HG02973 (cell line): Measurements from ENCODE around the gene ARHGAP8.

Source experiments
- ATAC-seq: cut with Tn5 transposase; IDR thresholded peaks from one replicate; pipeline ENCODE4 v1.9.1; 2021; ENCODE audit warnings: moderate library complexity; ENCODE audit not compliant: unreplicated experiment

Gene ARHGAP8

DNA sequence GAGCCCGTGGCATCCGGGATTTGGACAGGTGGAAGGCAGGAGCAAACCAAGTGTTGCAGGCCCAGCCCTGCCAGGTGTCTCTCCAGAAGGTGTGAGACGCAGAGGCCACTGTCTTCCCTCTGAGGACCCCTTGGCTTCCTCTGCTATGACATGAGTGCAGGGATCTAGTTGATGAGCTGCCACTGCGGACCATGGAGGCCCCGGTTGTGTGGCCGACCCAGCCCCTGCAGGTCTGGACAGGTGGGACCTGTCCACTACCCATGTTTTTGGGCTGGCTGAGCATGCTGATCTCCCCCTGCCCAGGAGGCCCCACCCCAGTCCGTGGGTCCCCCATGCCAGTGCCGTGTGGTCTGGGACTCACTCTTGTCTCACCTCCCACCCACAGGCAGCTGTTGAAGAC is 27.5 kb upstream of the ARHGAP8 start:
- ATAC-seq = no peak

- ATAC-seq = no peak
Measured at GRCh38 chr22:44726439-44726838, 25.9 kb upstream of the ARHGAP8 start.

GRCh38 chr22:44727148-44727547 is 25.2 kb upstream of the ARHGAP8 start:
- no peak for ATAC-seq

DNA sequence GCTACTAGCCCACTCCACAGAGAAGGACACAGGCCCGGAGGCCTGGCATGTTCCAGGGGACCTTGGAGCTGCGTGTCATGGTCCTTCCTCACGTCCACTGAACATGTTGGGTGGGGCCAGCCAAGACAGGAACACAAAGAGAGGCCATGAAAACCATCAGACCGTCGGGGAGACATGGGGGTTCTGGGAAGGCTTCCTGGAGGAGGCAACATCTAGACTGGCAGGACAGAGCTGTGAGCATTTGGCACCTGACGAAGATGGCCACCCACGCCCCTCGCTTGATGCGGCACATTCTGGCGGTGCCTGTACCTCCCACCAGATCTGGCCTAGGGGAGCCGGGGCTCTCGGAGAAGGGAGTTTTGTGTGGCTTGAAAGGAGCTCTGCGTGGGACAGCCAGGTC is 24.7 kb upstream of the ARHGAP8 start:
- no peak for ATAC-seq

- ATAC-seq = no peak
Measured at GRCh38 chr22:44728761-44729324, 23.5 kb upstream of the ARHGAP8 start.

DNA sequence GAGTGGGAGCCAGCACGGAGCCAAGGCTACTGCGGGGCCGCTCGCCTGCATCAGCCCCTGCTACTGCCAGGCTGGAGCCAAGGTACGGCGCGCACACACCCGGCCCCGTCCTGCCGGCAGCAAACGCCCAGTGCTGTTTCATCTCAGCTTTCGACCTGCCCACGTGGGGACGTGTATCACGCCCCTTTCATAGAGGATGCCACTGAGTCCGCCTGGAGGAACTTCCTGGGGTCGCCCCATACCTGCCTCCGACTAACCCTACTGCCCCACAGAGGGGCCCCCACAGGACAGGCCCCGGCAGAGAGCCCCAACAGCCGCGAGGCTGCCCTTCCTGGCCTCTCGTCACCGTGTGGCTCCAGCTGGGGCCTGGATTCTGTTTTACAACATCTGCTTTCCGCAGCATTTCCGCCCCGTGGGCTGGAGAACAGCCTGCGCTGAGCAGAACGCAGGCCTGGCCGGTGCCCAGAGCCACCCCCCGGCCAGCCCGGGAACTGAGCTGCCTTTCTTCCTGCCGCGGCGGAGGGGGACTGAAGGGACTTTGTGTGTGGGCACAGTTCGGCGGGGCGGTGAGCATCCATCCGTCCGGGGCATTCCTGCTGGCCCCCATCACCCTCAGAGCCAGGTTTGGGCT is 22.9 kb upstream of the ARHGAP8 start:
- no peak for ATAC-seq

- ATAC-seq = no peak
Measured at GRCh38 chr22:44730022-44730393, 22.4 kb upstream of the ARHGAP8 start.

DNA sequence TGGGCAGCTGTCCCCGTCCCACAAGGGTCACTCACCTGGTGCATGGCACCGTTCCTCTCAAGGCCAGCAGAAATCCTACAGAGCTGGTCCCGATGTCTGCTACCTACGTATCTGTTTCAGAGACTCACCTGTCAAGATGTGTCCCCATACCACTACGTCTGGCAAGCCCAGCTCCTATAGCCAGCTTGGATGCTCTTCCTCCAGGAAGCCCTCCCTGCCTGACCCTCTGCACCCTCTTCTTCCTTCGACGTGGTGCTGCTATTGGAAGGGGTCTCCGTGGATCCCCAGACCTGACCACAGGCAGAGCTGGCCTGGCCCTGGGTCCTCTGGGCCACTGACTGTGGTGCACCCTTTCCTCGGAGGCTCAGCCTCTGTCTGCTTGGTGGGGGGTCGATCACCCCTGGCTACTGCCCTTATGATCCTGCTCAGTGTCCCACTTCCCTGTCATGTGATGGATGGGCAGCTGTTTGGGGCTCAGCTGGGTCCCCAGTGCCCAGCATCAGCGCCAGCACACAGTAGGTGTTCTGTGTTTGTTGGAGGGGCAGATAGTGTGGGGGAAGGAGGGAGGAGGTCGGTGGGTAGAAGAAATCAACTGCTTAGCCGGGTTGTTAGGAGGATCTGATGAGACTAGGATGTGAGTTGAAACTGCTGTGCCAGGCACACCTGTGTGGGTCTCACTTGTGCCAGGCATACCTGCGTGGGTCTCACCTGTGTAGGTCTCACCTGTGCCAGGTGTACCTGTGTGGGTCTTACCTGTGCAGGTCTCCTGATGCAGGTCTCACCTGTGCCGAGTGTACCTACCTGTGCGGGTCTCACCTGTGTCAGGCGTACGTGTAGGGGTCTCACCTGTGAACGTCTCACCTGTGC is 21.7 kb upstream of the ARHGAP8 start:
- ATAC-seq = no peak

GRCh38 chr22:44731357-44731970 is 20.9 kb upstream of the ARHGAP8 start:
- ATAC-seq = no peak

- no peak for ATAC-seq
Measured at GRCh38 chr22:44732017-44732561, 20.3 kb upstream of the ARHGAP8 start.

- no peak for ATAC-seq
Measured at GRCh38 chr22:44732661-44733060, 19.7 kb upstream of the ARHGAP8 start.

- no peak for ATAC-seq
Measured at GRCh38 chr22:44733426-44734106, 18.8 kb upstream of the ARHGAP8 start.

DNA sequence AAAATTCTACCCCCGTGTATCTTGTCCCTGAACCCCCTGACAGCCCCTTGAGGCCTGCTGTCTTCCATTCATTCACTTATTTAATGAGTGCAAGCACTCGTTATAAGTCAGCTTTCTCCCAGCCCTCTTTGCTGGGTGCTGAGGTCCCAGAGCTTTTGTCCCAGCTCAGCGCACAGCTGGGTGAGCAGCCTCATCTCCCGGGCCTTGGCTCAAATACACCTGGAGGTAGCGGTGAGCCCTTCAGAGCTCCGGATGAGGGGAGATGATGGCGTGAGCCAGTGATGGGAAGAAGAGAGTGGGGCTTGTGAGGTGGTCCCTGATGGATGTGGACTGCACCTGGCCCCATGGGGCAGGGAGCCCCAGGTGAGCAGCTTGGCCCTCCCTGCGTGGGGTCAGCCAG is 18.1 kb upstream of the ARHGAP8 start:
- ATAC-seq = no peak

- no peak for ATAC-seq
Measured at GRCh38 chr22:44734801-44735517, 17.4 kb upstream of the ARHGAP8 start.

GRCh38 chr22:44735518-44736428 is 16.6 kb upstream of the ARHGAP8 start:
- ATAC-seq = no peak

GRCh38 chr22:44736581-44737405 is 15.6 kb upstream of the ARHGAP8 start:
- ATAC-seq = no peak

DNA sequence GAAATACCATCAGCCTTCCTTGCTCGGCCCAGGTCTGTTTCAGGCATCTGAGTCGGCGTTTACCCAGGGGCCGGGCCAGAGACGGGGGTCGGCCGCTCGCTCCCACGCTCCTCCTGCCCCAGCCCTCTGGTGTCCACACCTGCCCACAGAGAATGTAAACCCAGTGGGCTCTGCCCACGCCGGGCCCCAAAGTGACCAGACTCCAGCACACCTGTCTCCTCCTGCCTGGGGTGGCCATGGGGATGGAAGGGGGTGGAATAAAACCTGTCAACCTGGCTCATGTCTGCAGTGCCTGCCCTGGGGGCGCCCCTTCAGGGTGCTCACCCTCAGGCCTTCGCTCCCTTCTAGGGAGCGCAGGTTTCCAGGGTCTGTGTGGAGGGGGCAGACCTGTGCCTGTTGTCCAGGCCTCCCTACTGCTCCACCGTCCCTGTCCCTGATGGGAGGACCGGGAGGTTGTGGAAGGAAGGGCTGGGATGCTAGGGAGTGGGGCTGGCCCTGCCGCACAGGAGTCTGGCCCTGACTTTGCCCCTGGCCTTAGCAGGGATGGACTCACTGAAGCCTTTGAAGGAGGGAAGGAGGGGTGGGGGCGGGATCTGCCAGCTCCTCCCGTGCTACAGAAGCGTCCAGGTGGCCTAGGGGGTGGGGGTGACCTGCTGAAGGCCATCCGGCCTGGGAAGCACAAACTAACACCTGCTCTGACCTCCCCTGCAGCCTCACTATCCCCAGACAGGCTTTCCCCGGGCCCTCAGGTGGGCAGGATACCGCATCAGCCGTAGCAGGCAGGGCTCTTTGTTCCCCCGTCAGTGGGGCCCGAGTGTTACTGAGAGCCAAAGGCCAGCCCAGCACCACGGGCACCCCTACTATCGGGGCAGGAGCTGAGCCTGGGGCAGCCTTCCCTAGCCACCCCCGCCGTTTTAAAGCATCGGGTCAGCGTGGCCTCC is 14.7 kb upstream of the ARHGAP8 start:
- no peak for ATAC-seq
